Esophagus (tissue), 2 donors: Measurements from ENCODE around the gene KIF13A. TPM values are rescaled to one million over a fixed set of nuclear protein-coding genes. Genes with fewer than 3 reads are reported as not detected.
"Not testable (repeated sequence)": the region's sequence is repeated elsewhere in the genome, so short reads cannot be mapped to it uniquely, and the experiment has no call there.

Source experiments
- H3K27ac ChIP-seq, 2 donors: one replicate each; pipeline ENCODE4 v1.5.1; 2013; ENCODE audit warnings: low read depth in 2 of 2, mild to moderate bottlenecking in 2 of 2, inconsistent platforms in 1 of 2, low read length in 1 of 2, moderate library complexity in 1 of 2
- H3K27me3 ChIP-seq, 2 donors: one replicate each; pipeline ENCODE4 v1.6.1; 2013; ENCODE audit warnings: low read length in 2 of 2, control low read depth in 1 of 2, mild to moderate bottlenecking in 1 of 2; ENCODE audit not compliant: insufficient read depth in 2 of 2, control insufficient read depth in 1 of 2
- H3K36me3 ChIP-seq, 2 donors: one replicate each; pipeline ENCODE4 v1.6.1; 2013; ENCODE audit warnings: low read length in 1 of 2; ENCODE audit not compliant: control insufficient read depth in 2 of 2, insufficient read depth in 2 of 2
- H3K4me1 ChIP-seq, 2 donors: one replicate each; pipeline ENCODE4 v1.6.1; 2013; ENCODE audit warnings: low read length in 1 of 2; ENCODE audit not compliant: control insufficient read depth in 2 of 2, insufficient read depth in 2 of 2
- H3K4me3 ChIP-seq, 2 donors: one replicate each; pipeline ENCODE4 v1.5.1; 2013; ENCODE audit warnings: low read length in 2 of 2, mild to moderate bottlenecking in 2 of 2, low read depth in 1 of 2, moderate library complexity in 1 of 2
- H3K9me3 ChIP-seq, 2 donors: one replicate each; pipeline ENCODE4 v1.6.1; 2013; ENCODE audit warnings: mild to moderate bottlenecking in 2 of 2, low read depth in 1 of 2, low read length in 1 of 2, moderate library complexity in 1 of 2; ENCODE audit not compliant: control insufficient read depth in 2 of 2, insufficient read depth in 1 of 2
- WGBS, 2 donors: extraction: QIAGEN DNeasy Blood & Tissue Kit; methylation state at CpG; one replicate each; pipeline ENCODE4 v1.1.7; 2013; 5-methylcytosine and 5-hydroxymethylcytosine counted together
- polyA plus RNA-seq, 2 donors: library from polyadenylated mRNA; stranded (reverse); fragments of 200-250 nt; gene quantifications; one replicate each; pipeline ENCODE4 v1.2.3, GENCODE V29; 2013
- donor health status: healthy with polysubstance abuse.
- donor health status: Bipolar disorder and iron deficiency.

The KIF13A gene
- polyA plus RNA-seq, 2 donors: 7.7 to 11.5 TPM

DNA sequence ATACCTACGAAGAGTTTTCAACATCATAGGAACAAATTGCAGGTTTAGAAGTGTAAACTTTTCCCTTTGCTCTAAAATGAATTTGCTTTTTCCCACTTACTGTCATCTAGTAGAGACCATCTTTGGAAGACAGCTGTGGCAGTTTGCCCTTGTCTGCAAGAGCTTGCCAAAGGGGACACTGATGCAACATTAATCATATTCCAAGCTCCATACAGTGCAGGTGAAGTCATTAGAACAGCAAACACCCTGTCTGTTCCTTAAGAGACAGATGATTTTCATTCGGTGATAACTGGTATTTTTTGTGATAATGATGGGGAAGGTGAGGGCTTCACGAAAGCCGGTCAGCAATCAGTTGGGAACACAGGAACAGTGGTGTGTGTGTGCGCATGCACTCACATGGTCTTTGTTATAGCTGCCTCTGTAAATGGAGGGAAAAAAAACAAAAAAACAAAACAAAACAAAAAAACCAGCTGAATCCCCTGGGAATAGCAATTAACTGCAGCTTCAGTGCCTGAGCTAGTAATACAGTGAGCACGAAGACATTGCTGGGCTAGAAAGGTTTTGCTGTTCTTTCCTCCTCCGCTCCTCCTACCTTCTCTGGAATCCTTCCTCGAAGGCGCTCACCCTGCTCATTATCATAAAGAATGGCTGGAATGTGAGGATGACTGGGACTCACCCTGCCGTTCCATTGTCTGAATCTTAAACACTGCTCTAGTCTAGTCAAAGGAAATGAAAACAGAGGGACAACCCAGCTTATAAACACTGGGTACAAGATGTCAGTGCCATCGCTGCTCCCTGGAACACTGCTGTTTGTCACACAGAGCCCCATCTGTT, 35.2 kb upstream of the KIF13A start:
- Histone ChIP-seq H3K9me3 (no peaks in the 10 kb centered on the region), H3K4me1 (no peaks in the 10 kb centered on the region), H3K4me3 (no peak overlapping the region), H3K27me3 (no peaks in the 10 kb centered on the region), H3K36me3 (no peaks in the 10 kb centered on the region), H3K27ac (no peak overlapping the region)
- 52 to 57% methylated on average over 11 of the region's 11 CpGs for WGBS, 2 donors

DNA sequence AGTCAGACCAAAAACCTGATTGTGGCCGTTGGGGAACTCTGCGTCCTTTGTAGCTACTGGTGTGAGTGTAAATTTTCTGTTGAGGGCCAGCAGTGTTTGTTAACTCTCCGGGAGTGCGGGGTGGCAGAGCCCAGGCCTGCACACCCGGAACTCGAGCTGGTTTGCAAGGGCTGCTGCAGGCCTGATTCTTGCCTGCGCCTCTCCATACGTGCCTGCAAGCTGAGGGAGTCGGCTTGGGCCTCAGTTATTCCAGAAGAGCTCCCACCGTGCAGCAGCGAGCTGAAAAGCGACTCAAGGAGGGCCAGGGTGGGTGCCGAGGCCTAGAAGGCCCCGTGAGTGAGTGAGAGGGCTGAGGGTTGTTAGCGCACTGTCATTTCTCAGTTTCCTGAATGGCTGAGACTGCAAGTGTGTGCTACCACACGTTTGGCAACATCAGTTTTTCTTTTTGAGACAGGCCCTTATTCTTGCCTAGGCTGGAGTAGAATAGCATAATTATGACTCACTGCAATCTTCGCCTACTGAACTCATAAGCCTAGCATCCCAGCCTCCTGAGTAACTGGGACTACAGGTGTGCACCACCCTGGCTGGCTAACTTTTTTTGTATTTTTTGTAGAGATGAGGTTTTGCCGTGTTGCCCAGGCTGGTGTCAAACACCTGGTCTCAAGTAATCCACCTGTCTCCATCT, 33.9 kb upstream of the KIF13A start:
- H3K9me3 ChIP-seq: no peaks in the 10 kb centered on the region

DNA sequence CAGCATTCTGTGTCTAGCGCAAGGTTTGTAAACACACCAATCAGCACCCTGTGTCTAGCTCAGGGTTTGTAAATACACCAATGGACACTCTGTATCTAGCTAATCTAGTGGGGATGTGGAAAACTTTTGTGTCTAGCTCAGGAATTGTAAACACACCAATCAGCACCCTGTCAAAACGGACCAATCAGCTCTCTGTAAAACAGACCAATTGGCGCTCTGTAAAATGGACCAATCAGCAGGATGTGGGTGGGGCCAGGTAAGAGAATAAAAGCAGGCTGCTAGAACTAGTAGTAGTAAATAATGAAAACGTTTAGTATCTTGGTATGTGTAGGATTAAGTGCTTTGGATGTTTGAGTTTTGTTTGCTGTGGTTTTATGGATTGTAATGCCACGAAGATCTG, 33.1 kb upstream of the KIF13A start:
- not testable (repeated sequence) for H3K27ac ChIP-seq, H3K9me3 ChIP-seq, H3K4me1 ChIP-seq, H3K36me3 ChIP-seq, H3K4me3 ChIP-seq, H3K27me3 ChIP-seq
- WGBS, 2 donors: 86 to 88% methylated on average over 5 of the region's 5 CpGs

More for the DNA sequence above, 33.9 kb upstream of the KIF13A start:
- Histone ChIP-seq H3K27ac (no peak overlapping the region), H3K36me3 (no peaks in the 10 kb centered on the region), H3K27me3 (no peaks in the 10 kb centered on the region), H3K4me1 (no peaks in the 10 kb centered on the region), H3K4me3 (no peak overlapping the region)
- WGBS, 2 donors: 83 to 85% methylated on average over 18 of the region's 18 CpGs

DNA sequence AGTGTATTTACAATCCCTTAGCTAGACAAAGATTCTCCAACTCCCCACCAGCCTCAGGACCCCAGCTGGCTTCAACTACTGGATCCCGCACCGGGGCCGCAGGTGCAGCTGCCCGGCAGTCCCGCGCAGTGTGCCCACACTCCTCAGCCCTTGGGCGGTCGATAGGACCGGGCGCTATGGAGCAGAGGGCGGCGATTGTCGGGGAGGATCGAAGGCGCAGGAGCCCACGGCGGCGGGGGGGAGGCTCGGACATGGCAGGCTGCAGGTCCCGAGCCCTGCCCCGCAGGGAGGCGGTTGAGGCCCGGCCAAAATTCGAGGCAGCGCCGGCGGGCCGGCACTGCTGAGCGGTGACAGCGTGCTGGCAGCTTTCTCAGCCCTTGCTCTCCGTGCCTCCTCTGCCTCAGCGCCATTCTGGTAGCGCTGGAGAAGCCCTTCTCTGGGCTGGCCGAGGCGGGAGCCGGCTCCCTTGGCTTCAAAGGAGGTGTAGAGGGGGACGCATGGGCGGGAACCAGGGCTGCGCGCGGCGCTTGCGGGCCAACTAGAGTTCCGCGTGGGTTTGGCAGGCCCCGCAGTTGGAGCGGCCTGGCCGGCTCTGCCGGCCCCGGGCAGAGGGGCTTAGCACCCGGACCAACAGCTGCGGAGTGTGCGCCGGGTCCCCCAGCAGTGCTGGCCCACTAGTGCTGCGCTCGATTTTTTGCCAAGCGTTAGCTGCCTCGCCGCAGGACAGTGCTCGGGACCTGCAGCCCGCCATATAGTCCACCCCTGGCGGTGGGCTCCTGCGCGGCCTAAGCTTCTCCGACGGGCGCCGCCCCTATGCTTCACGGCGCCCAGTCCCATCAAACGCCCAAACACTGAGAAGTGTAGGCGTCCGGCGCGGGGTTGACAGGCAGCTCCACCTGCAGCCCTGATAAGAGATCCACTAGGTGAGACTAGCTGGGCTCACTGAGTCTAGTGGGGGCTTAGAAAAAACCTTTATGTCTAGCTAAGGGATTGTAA, 32.4 kb upstream of the KIF13A start:
- no peaks in the 10 kb centered on the region for H3K4me1 ChIP-seq
- H3K4me3 ChIP-seq: no peak overlapping the region
- no peaks in the 10 kb centered on the region for H3K9me3 ChIP-seq
- no peaks in the 10 kb centered on the region for H3K27me3 ChIP-seq
- no peak overlapping the region for H3K27ac ChIP-seq
- WGBS, 2 donors: 68 to 73% methylated on average over 75 of the region's 75 CpGs
- no peaks in the 10 kb centered on the region for H3K36me3 ChIP-seq

DNA sequence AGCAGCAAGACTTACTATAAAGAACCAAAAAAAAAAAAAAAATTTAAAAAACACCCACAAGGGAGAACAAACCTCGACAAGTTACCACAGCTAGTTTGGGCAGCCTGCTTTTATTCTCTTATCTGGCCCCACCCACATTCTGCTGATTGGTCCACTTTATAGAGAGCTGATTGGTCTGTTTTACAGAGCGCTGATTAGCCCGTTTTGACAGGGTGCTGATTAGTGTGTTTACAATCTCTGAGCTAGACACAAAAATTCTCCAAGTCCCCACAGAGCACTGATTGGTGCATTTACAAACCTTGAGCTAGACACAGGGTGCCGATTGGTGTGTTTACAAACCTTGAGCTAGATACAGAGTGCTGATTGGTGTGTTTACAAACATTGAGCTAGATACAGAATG, 31.7 kb upstream of the KIF13A start:
- 72 to 79% methylated on average over 4 of the region's 4 CpGs for WGBS, 2 donors
- not testable (repeated sequence) for H3K4me1 ChIP-seq, H3K4me3 ChIP-seq, H3K36me3 ChIP-seq, H3K9me3 ChIP-seq, H3K27me3 ChIP-seq, H3K27ac ChIP-seq

DNA sequence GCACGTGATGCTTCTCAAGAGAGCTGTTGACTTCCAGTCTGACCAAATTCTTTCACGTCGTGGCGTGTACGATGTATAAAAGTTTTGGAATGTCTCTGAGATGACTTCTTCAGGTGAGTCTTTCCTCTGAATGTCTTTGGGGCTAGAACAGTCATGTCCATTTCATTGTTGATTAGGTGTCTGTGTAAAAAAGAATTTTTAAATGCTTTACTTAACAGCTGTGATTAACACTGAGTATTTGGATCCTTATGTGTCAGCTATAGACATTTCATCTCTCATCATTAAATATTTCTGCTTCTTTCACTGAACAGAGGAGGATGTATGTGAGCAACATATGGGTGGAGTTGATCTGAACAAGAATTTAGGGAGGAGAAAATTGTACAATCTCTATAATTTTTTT, 29.3 kb upstream of the KIF13A start:
- Histone ChIP-seq H3K36me3 (no peaks in the 10 kb centered on the region), H3K4me1 (no peaks in the 10 kb centered on the region), H3K27ac (peak overlapping the region in 1 of 2 donors; percentile 15), H3K9me3 (no peaks in the 10 kb centered on the region), H3K27me3 (no peaks in the 10 kb centered on the region), H3K4me3 (no peak overlapping the region)
- WGBS, 2 donors: 39 to 53% methylated on average over 5 of the region's 5 CpGs

DNA sequence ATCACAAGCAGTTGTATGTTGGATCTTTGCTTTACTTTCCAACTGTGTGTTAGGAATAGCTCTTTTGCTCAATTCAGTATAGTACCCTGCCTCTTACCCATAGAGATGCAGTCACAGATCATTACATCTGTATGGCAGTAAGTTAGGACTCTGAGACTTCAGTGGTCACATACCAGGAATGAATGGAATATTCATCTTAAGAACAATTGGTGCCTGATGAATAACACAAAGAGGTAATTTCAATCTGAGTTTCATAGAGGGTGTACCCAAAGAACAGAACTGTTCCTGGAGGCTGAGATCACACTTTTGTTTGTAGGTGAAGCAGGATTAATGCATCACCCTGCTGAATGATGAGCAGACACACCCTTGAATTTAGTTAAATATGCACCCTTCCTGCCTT, 28.7 kb upstream of the KIF13A start:
- H3K27ac ChIP-seq: no peak overlapping the region
- no peaks in the 10 kb centered on the region for H3K9me3 ChIP-seq
- H3K4me1 ChIP-seq: no peaks in the 10 kb centered on the region

DNA sequence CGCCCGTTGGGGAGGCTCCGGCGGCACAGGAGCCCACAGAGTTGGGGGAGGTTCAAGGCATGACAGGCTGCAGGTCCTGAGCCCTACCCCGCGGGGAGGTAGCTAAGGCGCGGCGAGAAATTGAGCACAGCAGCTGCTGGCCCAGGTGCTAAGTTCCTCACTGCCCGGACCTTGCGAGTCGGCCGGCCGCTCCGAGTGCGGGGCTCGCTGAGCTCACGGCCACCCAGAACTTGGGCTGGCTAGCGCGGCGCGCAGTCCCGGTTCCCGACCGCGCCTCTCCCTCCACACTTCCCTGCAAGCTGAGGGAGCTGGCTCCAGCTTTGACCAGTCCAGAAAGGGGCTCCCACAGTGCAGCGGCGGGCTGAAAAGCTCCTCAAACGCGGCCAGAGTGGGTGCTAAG, 23.9 kb upstream of the KIF13A start:
- Histone ChIP-seq H3K27ac (no peak overlapping the region), H3K36me3 (no peaks in the 10 kb centered on the region), H3K4me3 (no peak overlapping the region), H3K9me3 (no peaks in the 10 kb centered on the region), H3K27me3 (no peaks in the 10 kb centered on the region), H3K4me1 (no peaks in the 10 kb centered on the region)
- 97 to 99% methylated on average over 30 of the region's 30 CpGs for WGBS, 2 donors

More for the DNA sequence above, 28.7 kb upstream of the KIF13A start:
- H3K36me3 ChIP-seq: no peaks in the 10 kb centered on the region
- no peaks in the 10 kb centered on the region for H3K27me3 ChIP-seq
- H3K4me3 ChIP-seq: no peak overlapping the region

DNA sequence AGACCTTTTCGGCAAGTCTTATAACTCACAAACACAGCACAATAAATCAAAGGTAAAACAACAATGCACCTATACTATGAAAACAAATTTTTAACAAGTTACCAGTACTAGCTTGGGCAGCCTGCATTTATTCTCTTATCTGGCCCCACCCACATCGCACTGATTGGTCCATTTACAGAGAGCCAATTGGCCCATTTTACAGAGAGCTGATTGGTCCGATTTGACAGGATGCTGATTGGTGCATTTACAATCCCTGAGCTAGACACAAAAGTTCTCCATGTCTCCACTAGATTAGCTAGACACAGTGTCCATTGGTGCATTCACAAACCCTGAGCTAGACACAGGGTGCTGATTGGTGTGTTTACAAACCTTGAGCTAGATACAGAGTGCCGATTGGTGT, 23.1 kb upstream of the KIF13A start:
- H3K4me3 ChIP-seq, H3K27me3 ChIP-seq, H3K36me3 ChIP-seq, H3K4me1 ChIP-seq, H3K9me3 ChIP-seq, H3K27ac ChIP-seq: not testable (repeated sequence)
- 89 to 97% methylated on average over 4 of the region's 4 CpGs for WGBS, 2 donors
